Stimulated activated CD8-positive, alpha-beta memory T cell treated with anti-CD3 and anti-CD28 coated beads, Interleukin-12 subunit alpha, Interleukin-12 subunit beta, amount 100 ng/mL, for 24 hours (primary cell): Measurements from ENCODE around the gene KCNN4.
"Not testable (repeated sequence)": the region's sequence is repeated elsewhere in the genome, so short reads cannot be mapped to it uniquely, and the experiment has no call there.

Experiments used
- DNase-seq: peaks from one replicate; pipeline ENCODE4 v3.0.0-alpha.2; 2020; ENCODE audit errors: extremely low read depth

The KCNN4 gene

DNA sequence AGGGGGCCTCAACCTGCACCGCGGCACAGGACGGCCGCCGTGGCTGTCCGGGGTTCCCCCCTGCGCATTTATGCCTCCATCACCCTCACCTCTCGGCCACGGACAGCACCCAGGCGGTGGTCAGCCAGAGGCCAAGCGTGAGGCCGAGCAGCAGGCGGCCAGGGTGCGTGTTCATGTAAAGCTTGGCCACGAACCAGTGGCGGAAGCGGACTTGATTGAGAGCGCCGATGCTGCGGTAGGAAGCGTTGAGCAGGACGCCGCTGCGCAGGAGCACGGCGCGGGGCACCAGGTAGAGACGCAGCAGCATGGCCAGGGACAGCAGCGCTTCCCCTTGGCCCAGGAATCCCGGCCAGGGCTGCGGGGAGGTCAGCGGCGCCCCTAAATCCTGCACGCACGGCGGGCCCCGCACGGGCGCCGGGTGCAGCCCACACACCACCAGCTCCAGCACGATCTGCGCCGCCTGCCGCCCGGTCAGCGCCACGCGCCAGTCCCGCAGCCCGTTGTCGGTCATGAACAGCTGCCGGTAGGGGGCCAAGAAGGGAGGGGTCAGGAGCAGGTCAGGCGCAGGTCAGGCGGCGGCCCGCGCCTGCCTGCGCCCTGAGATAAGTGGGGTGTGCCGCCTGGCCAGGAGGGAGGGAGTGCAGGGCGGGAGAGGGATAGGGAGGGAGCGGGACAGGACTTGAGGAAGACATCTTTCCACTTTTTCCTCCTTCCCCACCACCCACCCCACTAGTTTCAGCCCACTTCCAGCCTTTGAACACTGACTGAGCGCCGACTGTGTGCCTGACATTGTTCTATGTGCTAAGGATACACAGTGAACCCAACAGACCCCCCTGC lies 6.5 kb downstream of the KCNN4 start:
- no peak for DNase-seq

DNA sequence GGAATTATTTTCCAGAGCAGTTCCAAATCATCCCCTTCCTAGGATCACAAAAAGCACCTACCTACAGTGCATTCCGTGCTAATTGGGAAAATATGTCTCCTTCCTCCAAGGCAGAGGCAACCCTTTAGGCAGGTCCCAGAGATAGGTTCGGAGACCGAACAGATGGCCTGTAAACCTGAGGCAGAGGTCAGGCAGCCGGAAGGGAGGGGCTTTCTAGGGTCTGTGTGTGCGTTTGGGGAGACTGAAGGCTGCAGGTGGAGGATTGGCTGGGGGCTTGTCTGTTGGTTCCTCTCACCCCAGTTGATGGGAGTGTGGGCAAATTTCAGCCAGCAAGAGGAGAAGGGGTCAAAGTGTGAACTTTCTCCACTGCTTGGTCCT lies 7.1 kb downstream of the KCNN4 start:
- no peak for DNase-seq

DNA sequence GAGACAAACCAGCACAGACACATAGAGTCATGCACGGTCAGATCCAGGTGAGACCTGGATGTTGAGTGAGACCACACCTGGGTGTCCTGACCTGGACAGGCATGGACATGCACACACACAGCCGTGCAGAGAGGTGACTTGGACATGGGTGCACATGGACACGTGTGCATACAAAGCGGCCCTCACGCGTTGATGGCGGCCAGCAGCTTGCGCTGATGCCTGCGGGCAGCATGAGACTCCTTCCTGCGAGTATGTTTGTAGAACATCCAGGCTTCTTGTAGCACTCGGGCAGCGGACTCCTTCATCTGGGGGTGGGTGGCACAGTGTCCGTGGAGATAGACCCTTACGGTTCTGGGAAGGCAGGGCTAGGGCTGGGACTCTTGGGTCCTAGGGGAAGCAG lies 11.5 kb downstream of the KCNN4 start:
- no peak for DNase-seq

DNA sequence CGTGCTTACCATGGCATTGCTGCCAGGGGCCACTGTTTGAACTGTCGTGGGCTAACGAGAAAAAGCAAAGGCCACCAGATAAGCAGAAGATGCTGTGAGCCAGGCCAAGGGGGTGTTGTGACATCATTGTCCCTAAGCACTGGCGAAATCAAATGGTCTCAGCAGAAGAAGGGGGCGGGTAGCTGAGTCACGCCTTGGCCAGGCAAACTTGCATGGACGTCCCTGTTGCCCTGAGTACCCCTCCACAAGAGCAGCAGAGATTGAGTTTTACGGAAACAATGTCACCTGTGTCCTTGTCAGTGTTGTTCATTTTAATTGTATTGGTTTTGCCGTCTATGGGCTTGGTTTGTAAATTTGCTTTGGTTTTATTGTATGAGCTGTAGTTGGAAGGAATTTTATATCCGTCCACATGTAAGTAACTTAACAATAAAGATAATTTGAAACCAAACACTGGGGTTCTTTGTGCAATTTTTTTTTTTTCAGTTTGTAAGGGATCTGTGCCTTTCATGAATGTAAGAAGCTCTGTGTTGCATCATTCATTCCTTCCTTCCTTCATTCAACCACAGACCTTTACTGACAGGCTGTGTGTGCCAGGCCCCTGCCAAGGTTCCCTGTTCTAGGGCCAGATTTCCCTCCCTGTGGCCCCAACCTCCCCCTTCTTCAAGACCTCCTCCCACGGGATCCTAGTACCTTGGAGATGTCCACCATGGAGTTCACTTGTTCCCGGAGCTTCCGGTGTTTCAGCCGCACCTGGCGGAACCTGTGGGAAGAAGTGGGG lies 12.3 kb downstream of the KCNN4 start:
- no peak for DNase-seq

DNA sequence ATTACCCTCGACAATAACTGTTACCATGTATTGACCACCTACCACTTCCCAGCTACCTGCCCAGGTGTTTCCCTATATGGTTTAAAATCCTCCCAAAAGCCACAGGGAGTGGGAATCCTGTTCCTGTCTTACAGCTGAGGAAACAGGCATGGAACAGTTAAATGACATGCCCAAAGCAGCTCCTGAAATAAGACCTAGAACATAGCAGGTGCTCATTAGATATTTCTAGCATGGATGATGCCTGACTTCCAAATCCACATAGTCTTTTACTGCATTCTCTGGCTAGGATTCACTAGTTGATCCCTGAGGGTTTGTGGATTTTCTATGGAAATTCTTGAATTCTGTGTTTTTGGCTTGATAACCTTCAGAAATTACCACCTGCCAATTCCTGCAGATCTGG lies 13.0 kb downstream of the KCNN4 start:
- no peak for DNase-seq

DNA sequence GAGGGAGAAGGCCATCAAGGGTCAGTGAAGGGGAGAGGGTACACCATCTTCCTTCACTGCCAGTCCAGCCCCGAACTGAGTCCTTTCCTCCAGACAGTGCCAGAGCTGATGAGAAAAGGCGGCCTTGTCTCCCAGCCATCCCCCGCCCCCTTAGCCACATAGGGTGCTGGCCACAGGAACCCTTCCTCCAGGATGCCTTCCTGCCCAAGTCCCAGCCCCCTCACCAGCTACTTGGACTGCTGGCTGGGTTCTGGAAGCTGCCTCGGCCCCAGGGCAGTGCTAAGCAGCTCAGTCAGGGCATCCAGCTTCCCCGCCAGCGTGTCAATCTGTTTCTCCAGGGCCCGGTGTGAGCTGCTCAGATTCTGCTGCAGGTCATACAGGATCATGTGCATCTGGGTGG lies 13.5 kb downstream of the KCNN4 start:
- no peak for DNase-seq

DNA sequence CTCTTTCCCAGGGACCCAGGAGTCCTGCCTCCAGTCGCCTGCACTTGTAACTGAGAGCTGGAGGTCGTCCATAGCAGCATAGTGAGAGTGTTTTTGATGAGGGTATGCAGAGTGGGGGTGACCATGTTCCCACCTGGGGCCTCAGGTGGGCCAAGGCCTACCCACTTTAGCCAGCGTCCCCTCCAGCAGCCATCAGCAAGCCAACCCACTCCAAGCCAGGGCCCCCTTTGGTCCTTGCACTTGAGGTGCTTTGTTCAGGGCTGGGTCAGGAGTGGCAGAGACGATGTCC lies 14.1 kb downstream of the KCNN4 start:
- DNase-seq = no peak

DNA sequence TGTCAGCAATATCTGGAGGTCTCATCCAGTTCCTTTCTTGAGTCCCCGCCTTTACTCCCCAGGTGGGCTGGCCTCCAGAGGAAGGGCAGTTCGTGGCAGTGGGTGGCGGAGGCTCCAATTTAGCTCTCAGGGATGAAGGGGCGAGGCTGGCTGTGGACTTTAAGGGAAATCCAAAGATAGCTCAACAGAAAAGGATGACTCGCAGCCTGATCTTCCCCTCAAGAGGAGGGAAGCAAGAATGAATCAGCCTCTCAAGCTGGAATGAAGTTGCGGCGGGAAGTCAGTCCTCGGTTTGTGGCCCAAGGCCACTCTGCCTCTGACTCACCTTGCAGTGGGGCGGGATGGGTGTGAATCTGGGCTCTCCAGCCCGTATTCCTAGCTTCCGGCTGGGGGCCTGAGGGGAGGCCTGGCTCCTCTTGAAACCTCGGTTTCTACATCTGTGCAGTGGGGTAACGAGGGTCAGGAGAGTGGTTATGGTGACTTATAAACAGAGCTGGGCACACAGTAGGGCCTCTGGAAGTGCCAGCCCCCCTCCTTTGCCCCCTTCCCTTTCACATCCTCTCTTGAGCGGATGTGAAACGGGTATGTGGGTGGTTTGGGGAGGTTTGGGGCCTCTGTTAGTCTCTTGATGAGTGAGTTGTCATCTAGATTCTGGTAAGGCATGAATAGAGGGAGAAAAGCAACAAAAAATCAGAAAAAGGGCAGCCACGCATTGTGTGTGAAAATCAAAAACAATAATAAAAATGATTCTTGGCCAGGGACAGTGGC lies 15.5 kb downstream of the KCNN4 start:
- DNase-seq = peak; percentile 65

DNA sequence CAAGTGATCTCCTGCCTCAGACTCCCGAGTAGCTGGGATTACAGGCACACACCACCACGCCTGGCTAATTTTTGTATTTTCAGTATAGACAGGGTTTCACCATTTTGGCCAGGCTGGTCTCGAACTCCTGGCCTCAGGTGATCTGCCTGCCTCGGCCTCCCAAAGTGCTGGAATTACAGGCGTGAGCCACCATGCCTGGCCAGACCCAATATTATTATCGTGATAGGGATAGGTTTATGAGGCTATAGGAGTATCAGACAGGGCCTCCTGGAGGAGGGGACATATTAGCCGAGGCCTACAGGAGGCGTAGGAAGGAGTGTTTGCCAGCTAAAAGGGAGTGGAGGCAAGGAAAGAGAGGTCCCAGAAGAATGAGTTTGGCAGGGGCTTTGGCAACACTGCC lies 16.1 kb downstream of the KCNN4 start:
- DNase-seq = not testable (repeated sequence)

DNA sequence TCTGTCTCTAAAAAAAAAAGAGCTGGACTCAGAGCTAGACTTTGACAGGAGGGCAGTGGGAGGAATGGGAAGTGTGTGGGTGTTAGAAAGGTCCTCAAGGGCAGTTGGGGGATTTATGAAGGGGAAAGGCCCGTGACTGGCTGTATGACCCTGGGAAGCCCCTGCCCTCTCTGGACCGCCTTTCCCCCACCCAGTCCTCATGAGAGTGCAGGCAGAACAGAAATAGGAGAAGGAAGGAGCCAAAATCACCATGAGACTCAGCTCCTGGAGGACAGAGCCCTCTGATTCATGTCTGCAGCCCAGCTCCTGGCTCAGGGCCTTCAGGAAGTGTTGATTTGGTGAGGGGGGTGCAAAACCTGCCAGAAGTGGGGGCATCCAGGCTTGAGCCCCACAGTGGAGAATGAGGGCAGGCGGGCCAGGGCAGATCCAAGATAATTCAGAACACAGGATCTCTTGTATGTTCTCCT lies 17.3 kb downstream of the KCNN4 start:
- DNase-seq = no peak

DNA sequence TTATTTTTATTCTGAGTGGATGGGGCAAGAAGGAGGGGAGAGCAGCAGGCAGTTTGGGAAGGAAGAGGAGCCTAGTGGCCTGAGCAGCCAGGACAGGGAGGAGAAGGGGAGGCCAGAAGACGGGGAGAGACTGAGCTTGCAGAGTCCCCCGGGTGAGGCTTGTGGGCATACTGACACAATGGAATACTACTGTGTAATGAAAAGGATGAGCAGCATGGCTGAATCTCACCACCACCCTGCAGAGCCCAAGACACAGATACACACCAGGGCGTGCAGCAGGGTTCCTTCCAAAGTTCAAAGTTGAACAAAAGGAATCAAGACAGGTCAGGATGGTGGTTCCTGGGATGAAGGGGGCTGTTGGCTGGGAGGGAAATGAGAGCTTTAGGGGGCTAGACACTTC lies 18.0 kb downstream of the KCNN4 start:
- no peak for DNase-seq

DNA sequence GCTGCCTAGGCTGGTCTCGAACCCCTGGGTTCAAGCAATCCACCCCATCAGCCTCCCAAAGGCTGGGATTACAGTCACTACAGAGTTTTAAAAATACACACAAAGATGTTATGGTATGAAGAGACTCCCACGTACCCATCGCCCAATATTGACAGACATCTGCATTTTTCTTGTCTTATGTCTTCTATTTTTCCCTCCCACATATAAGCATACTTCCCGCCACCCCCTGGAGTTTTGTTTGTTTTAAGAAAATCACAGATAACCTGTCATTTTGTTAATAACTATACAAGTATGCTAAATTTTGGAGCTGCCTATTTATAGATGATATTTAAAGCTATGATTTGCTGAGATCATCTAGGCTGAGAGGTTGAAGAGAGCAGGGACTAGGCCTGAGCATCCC lies 19.8 kb downstream of the KCNN4 start:
- no peak for DNase-seq

DNA sequence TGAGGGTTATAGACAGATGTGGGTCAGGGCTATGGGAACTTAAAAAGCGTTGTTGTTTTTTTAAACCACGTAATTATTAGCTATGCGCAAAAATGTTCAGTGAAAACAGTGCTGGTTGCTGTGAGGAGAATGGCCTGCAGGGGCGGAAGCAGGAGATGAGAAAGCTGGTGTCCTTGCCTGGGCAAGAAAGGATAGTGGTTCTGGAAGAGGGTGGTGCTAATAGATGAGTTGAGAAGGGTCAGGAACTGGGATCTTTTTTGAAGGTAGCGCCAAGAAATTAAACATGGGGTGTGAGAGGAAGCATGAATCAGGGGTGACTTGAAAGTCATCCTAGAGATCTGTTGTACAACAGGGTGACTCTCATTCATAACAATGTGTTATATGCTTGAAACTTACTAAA lies 21.3 kb downstream of the KCNN4 start:
- DNase-seq = no peak

DNA sequence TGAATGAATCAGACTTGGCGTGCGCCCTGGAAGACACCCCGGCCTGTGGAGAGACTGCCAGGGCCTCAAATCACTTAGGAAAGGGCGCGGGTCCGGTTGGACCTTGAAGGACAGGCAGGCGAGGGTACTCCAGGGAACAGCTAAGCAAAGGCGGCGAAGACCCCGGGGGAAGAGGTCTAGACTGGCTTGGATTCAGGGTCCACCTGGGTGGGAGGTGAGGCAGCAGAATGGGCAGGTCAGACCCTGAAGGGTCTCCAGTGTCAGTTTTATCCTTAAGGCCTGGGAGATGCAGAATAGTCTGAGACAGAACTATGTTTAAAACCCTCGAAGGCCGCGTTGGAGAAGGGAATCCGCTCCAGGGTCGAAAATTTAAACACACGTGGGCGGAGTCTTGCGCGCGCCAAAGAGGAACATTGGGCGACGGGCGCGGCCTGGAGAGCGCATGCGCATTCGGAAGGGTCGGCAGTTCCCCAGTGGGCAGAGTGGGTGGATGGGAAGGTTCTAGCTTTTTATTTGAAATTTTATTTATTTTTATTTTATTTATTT lies 25.4 kb downstream of the KCNN4 start:
- DNase-seq = peak; percentile 42

DNA sequence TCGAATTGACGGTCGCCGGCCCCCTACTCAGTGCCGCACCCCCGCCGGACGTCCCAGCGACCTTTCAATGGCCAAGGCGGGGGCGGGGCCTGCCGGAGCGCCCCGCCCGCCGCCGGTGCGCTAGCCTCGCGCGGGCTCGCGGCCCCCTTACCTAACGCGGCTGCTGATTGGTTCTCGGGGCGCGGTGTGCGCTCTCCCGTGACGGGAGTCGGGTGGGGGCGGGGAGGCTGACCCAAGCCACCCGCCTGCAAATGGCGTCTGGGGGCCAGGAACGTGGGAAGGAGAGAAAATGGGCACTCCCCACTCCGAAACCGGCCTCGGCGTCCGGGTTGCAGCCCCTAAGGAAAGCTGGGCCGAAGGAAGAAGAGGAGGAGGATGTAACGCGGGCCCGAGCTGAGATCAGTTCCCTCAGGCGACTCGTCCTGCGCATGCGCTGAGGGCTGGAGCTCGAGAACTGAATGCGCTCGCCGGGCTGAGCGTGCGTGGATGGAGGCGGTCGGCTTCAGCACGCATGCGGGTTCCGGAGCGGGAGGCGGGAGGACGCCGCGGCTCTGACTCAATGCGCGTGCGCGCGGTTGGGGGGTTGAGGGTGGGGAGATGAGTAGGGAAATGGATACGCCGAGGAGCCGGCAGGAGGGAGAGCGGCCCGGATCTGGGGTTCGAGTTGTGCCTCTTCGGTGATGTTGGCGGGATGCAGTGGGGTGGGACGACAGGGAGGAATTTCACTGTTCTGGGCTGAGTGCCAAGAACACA lies 26.1 kb downstream of the KCNN4 start, which contains the start of gene SMG9:
Gene SMG9 (minus strand): TSS at position 460 of the 753 bp plus-strand sequence. CDS start 4,221 bp downstream, outside the sequence.
- peak; percentile 95 for DNase-seq

DNA sequence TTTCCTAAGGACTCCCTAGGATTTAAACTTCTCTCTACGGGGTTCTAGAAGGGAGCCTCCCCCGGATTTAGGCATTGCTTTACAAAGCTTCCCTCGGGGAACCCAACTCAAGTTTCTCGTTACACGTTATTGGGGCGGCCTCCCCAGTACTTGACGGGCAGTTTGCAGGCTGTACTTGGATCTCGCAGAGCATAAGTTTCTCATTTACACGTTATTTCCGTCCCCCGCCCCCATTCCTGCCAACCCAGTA lies 26.6 kb downstream of the KCNN4 start:
- DNase-seq = no peak

DNA sequence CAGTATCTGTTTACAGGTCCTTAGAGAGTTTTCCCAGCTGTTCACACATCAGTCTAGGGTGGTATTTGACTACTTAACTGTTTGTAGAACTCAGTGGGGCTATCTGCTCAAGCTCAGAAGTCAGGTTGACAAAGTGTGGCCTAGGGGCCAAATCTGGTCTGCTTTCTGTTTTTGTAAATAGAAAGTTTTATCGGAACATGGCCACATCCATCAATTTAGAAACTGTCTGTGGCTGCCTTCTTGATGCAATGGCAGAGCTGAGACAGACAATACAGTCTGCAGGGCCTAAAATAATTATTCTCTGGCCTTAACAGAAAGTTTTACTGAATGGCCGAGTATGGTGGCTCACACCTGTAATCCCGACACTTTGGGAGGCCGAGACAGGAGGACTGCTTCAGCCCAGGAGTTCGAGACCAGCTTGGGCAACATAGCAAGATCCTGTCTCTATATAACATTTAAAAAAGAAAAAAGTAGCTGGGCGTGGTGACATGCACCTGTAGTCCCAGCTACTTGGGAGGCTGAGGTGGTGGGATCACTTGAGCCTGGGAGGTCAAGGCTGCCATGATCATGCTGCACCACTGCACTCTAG lies 28.4 kb downstream of the KCNN4 start:
- no peak for DNase-seq

DNA sequence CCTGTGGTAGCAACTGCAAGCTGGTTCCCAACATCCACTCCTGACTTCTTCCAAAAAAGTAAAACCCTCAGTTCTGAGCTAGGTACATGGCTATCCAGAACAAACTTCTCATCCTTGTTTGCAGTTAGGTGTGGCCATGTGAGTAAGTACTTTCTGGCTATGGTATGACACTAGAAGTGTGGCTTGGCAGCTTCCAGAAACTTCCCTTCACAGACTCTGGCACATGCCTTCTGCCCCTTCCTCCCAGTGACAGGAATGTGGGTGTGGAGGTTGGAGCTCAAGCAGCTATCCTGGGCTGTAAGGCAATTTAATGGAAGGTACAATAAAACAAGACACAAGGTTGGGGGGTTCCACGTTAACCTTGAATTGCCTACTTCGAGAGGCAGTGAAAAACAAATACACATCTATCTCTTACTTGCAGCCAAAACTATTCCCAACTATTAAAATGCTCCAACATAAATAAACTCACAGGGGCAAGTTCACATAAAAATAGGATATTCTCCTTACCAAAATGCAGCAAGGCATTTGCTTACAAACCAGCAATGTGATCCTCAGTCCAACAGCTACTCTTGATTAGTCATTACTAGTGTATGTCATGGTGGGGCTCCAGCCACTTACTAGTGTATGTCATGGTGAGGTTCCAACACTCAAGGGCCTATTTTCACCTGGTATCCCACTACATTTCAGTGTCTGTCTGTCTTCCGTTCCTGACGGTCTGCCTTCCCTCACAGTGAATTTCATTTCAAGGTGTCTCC lies 29.1 kb downstream of the KCNN4 start:
- DNase-seq = no peak

DNA sequence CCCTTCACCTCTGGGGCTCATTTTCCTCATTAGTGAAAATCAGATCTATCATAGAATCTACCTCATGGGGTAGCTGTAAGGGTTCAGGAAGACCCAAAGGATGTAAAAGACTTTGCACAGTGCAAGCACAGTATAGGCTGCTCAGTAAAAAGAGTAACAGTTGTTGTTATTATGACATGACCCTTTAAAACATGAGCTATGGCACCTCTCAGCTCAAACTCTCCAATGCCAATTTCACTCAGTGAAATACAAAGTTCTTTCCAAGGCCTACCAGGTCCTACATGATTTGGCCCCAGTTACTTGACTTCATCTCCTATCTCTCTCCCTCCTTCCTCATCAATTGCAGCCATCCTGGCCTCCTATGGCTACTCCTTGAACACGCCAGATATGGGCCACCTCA lies 30.9 kb downstream of the KCNN4 start:
- DNase-seq = no peak

DNA sequence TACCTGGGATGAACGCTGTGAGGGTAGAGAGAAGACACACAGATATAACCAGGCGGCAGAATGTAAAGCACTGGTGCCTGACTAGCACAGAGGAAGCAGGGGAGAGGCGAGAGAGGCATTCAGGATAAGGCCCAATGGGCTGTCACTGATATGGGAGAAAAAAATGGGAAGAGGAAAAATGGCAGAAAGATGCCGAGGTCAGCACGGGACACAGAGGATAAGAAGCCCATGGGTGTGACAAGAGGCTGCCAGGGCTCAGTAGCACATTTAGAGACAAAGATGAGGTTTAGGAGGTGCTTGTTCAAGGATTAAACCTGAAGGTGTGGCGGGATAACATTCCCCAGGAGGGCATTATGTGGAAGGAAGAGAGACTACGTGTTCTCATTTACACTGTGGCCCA lies 31.6 kb downstream of the KCNN4 start:
- DNase-seq = no peak

DNA sequence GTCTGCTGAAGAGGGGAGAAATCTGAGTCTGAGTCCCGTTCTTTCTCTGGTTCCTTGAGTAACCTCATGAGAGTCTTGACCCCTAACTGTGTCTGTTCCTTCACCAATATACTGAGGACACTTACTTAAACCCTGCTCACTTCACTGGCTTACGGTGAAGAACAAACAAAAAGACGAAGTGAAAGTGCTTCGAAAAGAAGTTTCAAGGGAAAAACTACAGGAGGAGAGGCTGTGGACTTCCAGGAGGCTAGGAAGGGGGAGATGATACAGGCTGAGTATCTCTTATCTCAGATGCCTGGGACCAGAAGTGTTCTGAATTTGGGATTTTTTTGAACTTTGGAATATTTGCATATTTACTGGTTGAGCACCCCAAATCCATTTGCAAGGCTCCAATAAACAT lies 32.1 kb downstream of the KCNN4 start:
- DNase-seq = no peak
